Measurements from ENCODE around the gene SCAMP5. TPM values are rescaled to one million over a fixed set of nuclear protein-coding genes. Genes with fewer than 3 reads are reported as not detected.

Gene SCAMP5
- total RNA-seq, 1 experiment from 2014 or later = 70.1 TPM

GRCh38 chr15:75032395-75032794 is 37.0 kb downstream of the SCAMP5 start (continued):
- TF ChIP-seq, protein P1, sequence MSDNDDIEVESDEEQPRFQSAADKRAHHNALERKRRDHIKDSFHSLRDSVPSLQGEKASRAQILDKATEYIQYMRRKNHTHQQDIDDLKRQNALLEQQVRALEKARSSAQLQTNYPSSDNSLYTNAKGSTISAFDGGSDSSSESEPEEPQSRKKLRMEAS (CRISPR knock-in tag; IDR thresholded peaks at IDR 0.05) = no peak
- TF ChIP-seq TEAD4 (CRISPR knock-in tag; IDR thresholded peaks at IDR 0.05) (no peak), MXD4 (CRISPR knock-in tag; IDR thresholded peaks at IDR 0.05; ENCODE audit: borderline replicate concordance) (no peak), ZNF138 (CRISPR knock-in tag; conservative IDR thresholded peaks at IDR 0.05) (no peak), ZNF121 (CRISPR knock-in tag; IDR thresholded peaks at IDR 0.05) (no peak), AR (CRISPR knock-in tag; IDR thresholded peaks at IDR 0.05) (no peak), ZNF671 (CRISPR knock-in tag; IDR thresholded peaks at IDR 0.05) (no peak), ATF2 (CRISPR knock-in tag; IDR thresholded peaks at IDR 0.05; ENCODE audit: borderline replicate concordance, low read depth) (no peak), FOXK1 (CRISPR knock-in tag; IDR thresholded peaks at IDR 0.05) (no peak), NFATC4 (CRISPR knock-in tag; IDR thresholded peaks at IDR 0.05) (no peak), CDX4 (CRISPR knock-in tag; IDR thresholded peaks at IDR 0.05; ENCODE audit: borderline replicate concordance) (no peak), ZNF416 (CRISPR knock-in tag; IDR thresholded peaks at IDR 0.05) (no peak), SMAD3 (CRISPR knock-in tag; IDR thresholded peaks at IDR 0.05; ENCODE audit: borderline replicate concordance) (no peak)
- TF ChIP-seq, protein P2, sequence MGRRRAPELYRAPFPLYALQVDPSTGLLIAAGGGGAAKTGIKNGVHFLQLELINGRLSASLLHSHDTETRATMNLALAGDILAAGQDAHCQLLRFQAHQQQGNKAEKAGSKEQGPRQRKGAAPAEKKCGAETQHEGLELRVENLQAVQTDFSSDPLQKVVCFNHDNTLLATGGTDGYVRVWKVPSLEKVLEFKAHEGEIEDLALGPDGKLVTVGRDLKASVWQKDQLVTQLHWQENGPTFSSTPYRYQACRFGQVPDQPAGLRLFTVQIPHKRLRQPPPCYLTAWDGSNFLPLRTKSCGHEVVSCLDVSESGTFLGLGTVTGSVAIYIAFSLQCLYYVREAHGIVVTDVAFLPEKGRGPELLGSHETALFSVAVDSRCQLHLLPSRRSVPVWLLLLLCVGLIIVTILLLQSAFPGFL (CRISPR knock-in tag; IDR thresholded peaks at IDR 0.05; ENCODE audit: borderline replicate concordance) = no peak
- TF ChIP-seq, protein P3, sequence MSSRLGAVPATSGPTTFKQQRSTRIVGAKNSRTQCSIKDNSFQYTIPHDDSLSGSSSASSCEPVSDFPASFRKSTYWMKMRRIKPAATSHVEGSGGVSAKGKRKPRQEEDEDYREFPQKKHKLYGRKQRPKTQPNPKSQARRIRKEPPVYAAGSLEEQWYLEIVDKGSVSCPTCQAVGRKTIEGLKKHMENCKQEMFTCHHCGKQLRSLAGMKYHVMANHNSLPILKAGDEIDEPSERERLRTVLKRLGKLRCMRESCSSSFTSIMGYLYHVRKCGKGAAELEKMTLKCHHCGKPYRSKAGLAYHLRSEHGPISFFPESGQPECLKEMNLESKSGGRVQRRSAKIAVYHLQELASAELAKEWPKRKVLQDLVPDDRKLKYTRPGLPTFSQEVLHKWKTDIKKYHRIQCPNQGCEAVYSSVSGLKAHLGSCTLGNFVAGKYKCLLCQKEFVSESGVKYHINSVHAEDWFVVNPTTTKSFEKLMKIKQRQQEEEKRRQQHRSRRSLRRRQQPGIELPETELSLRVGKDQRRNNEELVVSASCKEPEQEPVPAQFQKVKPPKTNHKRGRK (CRISPR knock-in tag; IDR thresholded peaks at IDR 0.05; ENCODE audit: borderline replicate concordance) = no peak
- TF ChIP-seq, protein P4, sequence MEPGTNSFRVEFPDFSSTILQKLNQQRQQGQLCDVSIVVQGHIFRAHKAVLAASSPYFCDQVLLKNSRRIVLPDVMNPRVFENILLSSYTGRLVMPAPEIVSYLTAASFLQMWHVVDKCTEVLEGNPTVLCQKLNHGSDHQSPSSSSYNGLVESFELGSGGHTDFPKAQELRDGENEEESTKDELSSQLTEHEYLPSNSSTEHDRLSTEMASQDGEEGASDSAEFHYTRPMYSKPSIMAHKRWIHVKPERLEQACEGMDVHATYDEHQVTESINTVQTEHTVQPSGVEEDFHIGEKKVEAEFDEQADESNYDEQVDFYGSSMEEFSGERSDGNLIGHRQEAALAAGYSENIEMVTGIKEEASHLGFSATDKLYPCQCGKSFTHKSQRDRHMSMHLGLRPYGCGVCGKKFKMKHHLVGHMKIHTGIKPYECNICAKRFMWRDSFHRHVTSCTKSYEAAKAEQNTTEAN (CRISPR knock-in tag; IDR thresholded peaks at IDR 0.05) = no peak

DNA sequence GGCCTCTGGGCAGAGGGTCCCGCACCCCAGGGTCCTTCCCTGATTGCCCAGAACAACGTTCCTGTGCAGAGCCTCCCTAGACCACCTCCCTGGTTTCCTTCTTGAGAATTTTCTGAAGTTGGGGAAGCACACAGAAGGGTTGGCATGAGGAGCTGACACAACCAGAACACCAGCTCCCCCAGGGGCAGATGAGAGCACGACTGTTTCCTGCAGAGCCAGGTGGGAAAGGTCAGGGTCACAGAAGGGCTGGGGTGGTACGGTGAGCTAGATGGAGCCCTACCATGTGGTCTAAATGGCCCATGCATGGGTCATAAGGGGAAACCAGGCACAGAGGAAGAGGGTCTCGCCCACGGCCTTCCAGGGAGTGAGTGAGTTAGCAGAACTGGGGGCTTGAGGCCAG is 38.4 kb downstream of the SCAMP5 start:
- H3K9me3 Mint-ChIP-seq = no peaks in the 10 kb centered on the region
- POLR2A ChIA-PET = interaction anchor here (0.5 to 1.0 kb wide), 2 partner anchors 10 to 20 kb away, joined by 3 to 5 read pairs; partner anchors contain the start of gene PPCDC
- ATAC-seq (no peak; the same call in 1 of the 2 replicates), DNase-seq (ENCODE audit: low spot score) (no peak)
- H3K36me3 Mint-ChIP-seq = peaks cover 17% of the 10 kb centered on the region
- no peak overlapping the region for H3K4me3 Mint-ChIP-seq
- H3K27me3 Mint-ChIP-seq (ENCODE audit: low read depth) = no peaks in the 10 kb centered on the region
- no peak overlapping the region for H3K27ac Mint-ChIP-seq
- CTCF ChIA-PET = interaction anchor here (0.8 to 1.6 kb wide), 10 partner anchors 9 to 274 kb away, joined by 3 to 9 read pairs (median 5); partner anchors contain the start of genes C15orf39 and PPCDC
- H3K4me1 Mint-ChIP-seq = peaks cover 56% of the 10 kb centered on the region
- TF ChIP-seq ATF1 (CRISPR knock-in tag; IDR thresholded peaks at IDR 0.05) = no peak
- no peak for TF ChIP-seq MXD4 (CRISPR knock-in tag; IDR thresholded peaks at IDR 0.05; ENCODE audit: borderline replicate concordance)
- TF ChIP-seq ZNF121 (CRISPR knock-in tag; IDR thresholded peaks at IDR 0.05) = no peak
- no peak for TF ChIP-seq RORB (CRISPR knock-in tag; IDR thresholded peaks at IDR 0.05)
- TF ChIP-seq E2F1 (CRISPR knock-in tag; IDR thresholded peaks at IDR 0.05) = no peak
- no peak for TF ChIP-seq PRDM15 (CRISPR knock-in tag; IDR thresholded peaks at IDR 0.05)
- TF ChIP-seq TP53 (CRISPR knock-in tag; IDR thresholded peaks at IDR 0.05) = no peak

All from WTC11 (cell line).